Naive B cell (primary cell): Measurements from ENCODE around the gene BBS12. TPM values are rescaled to one million over a fixed set of nuclear protein-coding genes. Genes with fewer than 3 reads are reported as not detected.

Experiments used
- ATAC-seq, 2 donors: fragments of 150-1000 bp; cut with Tn5 transposase; 2 replicates each; pipeline ENCODE4 v1.10.0; 2021; ENCODE audit warnings: low read depth in 2 of 2, mild to moderate bottlenecking in 2 of 2, moderate library complexity in 2 of 2
- DNase-seq: peaks from one replicate; pipeline ENCODE4 v3.0.0; 2022
- H3K27ac Mint-ChIP-seq, 6 donors: one replicate each; pipeline ENCODE4 v1.8.0; 2020 to 2022; ENCODE audit warnings: mild to moderate bottlenecking in 6 of 6, mixed read lengths in 6 of 6, moderate library complexity in 5 of 6, inconsistent platforms in 2 of 6
- H3K27me3 Mint-ChIP-seq, 3 donors: one replicate each; pipeline ENCODE4 v1.8.0; 2021 to 2022; ENCODE audit warnings: mixed read lengths in 3 of 3, mild to moderate bottlenecking in 1 of 3
- H3K36me3 Mint-ChIP-seq, 2 donors: one replicate each; pipeline ENCODE4 v1.8.0; 2020 to 2022; ENCODE audit warnings: mixed read lengths in 2 of 2, inconsistent platforms in 1 of 2, mild to moderate bottlenecking in 1 of 2
- H3K4me1 Mint-ChIP-seq, 3 donors: one replicate each; pipeline ENCODE4 v1.8.0; 2020 to 2022; ENCODE audit warnings: mixed read lengths in 3 of 3, inconsistent platforms in 1 of 3, mild to moderate bottlenecking in 1 of 3, moderate library complexity in 1 of 3
- H3K4me3 Mint-ChIP-seq, 8 donors: one replicate each; pipeline ENCODE4 v1.8.0; 2020 to 2022; ENCODE audit warnings: mild to moderate bottlenecking in 8 of 8, mixed read lengths in 8 of 8, moderate library complexity in 8 of 8, inconsistent platforms in 2 of 8
- H3K9me3 Mint-ChIP-seq, 7 donors: one replicate each; pipeline ENCODE4 v1.8.0; 2020 to 2022; ENCODE audit warnings: mixed read lengths in 7 of 7, mild to moderate bottlenecking in 5 of 7, inconsistent platforms in 2 of 7, moderate library complexity in 1 of 7
- polyA plus RNA-seq, 6 donors: library from polyadenylated mRNA; unstranded; fragments of 300-500 nt; fragmentation: Illumina TruSeq; gene quantifications; one replicate each; pipeline ENCODE4 v1.2.3, GENCODE V29; 2021; ENCODE audit warnings: low read depth in 6 of 6

The BBS12 gene
- polyA plus RNA-seq, 6 donors from 2014 or later: 0.92 to 2.1 (median 1.4) TPM

DNA sequence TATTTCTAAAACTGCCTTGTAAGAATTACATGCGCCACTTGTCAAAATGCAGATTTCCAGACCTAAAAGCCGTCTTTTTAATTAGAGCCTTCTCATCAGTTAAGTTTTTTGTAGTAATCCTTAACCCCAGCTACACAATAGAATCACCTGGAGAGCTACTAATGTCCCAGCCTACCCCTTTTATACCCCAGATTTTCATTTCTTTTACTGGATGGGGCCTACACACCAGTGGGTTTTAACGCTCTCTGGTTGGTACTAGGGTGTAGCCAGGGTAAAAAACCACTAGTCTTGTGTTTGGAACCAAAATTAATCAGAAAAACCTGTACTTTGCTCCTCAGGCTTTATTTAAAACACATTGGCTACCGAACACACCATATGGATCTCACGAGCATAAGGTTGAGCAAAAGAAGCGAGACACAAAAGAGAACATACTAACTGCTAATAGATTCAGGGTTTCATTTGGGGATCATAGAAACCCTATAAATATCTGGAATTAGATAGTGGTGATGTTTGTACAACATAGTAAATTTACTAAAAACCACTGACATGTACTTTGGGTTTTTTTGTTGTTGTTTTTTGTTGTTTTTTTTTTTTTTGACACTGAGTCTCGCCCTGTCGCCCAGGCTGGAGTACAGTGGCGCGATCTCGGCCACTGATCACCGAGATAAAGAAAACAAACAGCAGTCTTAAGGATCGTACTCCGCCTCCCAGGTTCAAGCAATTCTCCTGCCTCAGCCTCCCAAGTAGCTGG is 30.6 kb downstream of the BBS12 start:
- no peak for DNase-seq
- H3K27ac Mint-ChIP-seq: peak overlapping the region in 5 of 6 donors; percentile 31 to 80 (median 56)
- H3K9me3 Mint-ChIP-seq: no peaks in the 10 kb centered on the region
- H3K36me3 Mint-ChIP-seq: no peaks in the 10 kb centered on the region
- no peaks in the 10 kb centered on the region for H3K27me3 Mint-ChIP-seq
- peaks cover 16 to 29% (median 25%) of the 10 kb centered on the region in 3 donors for H3K4me1 Mint-ChIP-seq
- H3K4me3 Mint-ChIP-seq: peak overlapping the region in 7 of 8 donors; percentile 20 to 69 (median 38)
- ATAC-seq: no peak

DNA sequence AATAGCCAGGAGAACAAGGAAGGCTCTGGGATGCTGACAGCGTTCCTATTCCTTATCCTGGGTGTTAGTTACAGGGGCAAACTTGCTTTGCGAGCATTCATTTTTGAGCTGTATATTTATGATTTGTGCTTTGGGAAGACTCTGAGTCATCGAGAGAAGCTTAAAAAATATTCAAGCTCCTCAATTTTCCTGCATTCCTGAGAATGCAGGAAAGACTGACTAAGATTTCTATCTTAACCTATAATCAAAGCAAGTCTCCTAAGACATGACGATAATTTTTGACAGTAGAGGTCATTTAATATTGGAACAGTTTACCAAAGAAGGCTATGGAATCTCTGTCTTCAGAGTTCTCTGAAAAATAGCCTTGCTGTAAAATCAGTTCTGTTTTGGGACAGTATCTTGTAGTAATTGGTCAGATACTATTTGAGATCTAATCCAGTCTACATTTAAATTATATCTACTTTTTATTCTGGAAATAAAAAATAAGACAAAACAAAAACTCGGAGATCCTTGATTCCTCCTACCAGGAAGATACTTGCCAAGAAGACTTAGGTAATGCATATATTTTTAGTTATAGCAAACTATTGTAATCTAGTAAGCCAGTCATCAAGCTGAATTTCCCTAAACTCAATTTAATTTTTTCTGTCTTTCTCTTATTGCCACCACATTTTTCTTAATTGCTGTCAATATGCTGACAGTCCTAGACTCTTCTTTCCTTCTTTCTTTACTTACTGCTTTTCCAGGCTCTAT is 31.7 kb downstream of the BBS12 start:
- no peak for ATAC-seq
- no peak overlapping the region for H3K4me3 Mint-ChIP-seq
- DNase-seq: no peak
- H3K9me3 Mint-ChIP-seq: no peaks in the 10 kb centered on the region
- no peaks in the 10 kb centered on the region for H3K27me3 Mint-ChIP-seq
- H3K36me3 Mint-ChIP-seq: no peaks in the 10 kb centered on the region
- H3K27ac Mint-ChIP-seq: peak overlapping the region in 2 of 6 donors; percentile 21 to 51
- H3K4me1 Mint-ChIP-seq: peaks cover 16 to 29% (median 24%) of the 10 kb centered on the region in 3 donors

- H3K4me3 Mint-ChIP-seq: no peak overlapping the region
- H3K9me3 Mint-ChIP-seq: no peaks in the 10 kb centered on the region
Measured at GRCh38 chr4:122764821-122765215, 32.3 kb downstream of the BBS12 start.

GRCh38 chr4:122765692-122766352 is 33.3 kb downstream of the BBS12 start:
- Mint-ChIP-seq H3K27me3 (no peaks in the 10 kb centered on the region), H3K36me3 (no peaks in the 10 kb centered on the region), H3K9me3 (no peaks in the 10 kb centered on the region), H3K4me3 (no peak overlapping the region), H3K4me1 (peaks cover 16 to 29% (median 16%) of the 10 kb centered on the region in 3 donors), H3K27ac (peak overlapping the region in 1 of 6 donors; percentile 58)
- no peak for DNase-seq
- ATAC-seq: no peak

More at GRCh38 chr4:122764821-122765215, 32.3 kb downstream of the BBS12 start:
- ATAC-seq (no peak), DNase-seq (no peak)
- no peaks in the 10 kb centered on the region for H3K36me3 Mint-ChIP-seq
- peak overlapping the region in 2 of 6 donors; percentile 21 to 51 for H3K27ac Mint-ChIP-seq
- H3K4me1 Mint-ChIP-seq: peaks cover 16 to 29% (median 18%) of the 10 kb centered on the region in 3 donors
- no peaks in the 10 kb centered on the region for H3K27me3 Mint-ChIP-seq

GRCh38 chr4:122766353-122766705 is 33.8 kb downstream of the BBS12 start:
- ATAC-seq: no peak
- H3K27ac Mint-ChIP-seq: peak overlapping the region in 1 of 6 donors; percentile 39
- no peaks in the 10 kb centered on the region for H3K36me3 Mint-ChIP-seq
- no peak for DNase-seq
- H3K27me3 Mint-ChIP-seq: no peaks in the 10 kb centered on the region
- peaks cover 16 to 27% (median 16%) of the 10 kb centered on the region in 3 donors for H3K4me1 Mint-ChIP-seq
- no peaks in the 10 kb centered on the region for H3K9me3 Mint-ChIP-seq
- H3K4me3 Mint-ChIP-seq: no peak overlapping the region

DNA sequence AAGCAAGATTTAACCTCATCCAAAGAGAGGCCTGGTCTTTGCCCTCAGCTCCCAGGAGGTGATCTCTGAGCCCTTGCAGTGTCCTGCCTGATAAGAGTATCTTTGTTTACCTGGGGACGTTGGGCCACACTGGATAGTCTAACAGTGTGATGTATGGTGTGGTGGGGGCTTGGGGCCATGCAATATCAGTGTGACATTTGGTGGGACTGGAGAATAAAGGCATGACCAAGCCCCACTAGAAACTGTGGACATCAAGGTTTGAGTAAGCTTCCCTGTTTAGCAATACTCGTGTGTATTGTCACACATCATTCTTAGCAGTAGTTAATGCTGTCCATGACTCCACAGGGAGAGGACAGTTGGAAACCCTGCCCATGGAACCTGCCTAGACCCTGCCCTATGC is 34.4 kb downstream of the BBS12 start:
- Mint-ChIP-seq H3K9me3 (no peaks in the 10 kb centered on the region), H3K36me3 (no peaks in the 10 kb centered on the region), H3K4me3 (no peak overlapping the region), H3K27me3 (no peaks in the 10 kb centered on the region), H3K27ac (peak overlapping the region in 1 of 6 donors; percentile 44), H3K4me1 (peaks cover 16 to 24% (median 16%) of the 10 kb centered on the region in 3 donors)
- no peak for ATAC-seq
- no peak for DNase-seq

GRCh38 chr4:122771724-122772123 is 39.2 kb downstream of the BBS12 start:
- Mint-ChIP-seq H3K4me3 (no peak overlapping the region), H3K9me3 (no peaks in the 10 kb centered on the region), H3K27ac (no peak overlapping the region), H3K27me3 (no peaks in the 10 kb centered on the region), H3K4me1 (no peaks in the 10 kb centered on the region), H3K36me3 (no peaks in the 10 kb centered on the region)
- ATAC-seq: no peak
- DNase-seq: no peak

DNA sequence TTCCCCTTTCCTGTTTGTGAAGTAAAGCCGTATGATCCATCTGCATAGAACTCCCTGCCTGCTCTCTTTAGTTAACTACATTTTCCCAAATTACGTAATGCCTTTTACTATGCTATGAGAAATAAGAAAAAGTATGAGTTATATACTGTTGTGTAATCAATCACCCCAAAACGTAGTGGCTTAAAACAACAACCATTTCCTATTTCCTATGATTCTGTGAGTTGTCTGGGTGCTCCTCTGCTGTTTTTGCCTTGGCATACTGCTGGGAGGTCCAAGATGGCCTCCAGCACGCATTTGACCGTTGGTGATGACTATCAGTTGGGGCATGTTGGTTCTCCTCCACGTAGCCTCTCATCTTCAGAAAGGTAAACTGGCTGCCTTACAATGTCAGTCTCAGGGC is 39.8 kb downstream of the BBS12 start:
- no peaks in the 10 kb centered on the region for H3K36me3 Mint-ChIP-seq
- H3K27ac Mint-ChIP-seq: peak overlapping the region in 1 of 6 donors; percentile 1
- ATAC-seq: no peak
- H3K9me3 Mint-ChIP-seq: no peaks in the 10 kb centered on the region
- H3K27me3 Mint-ChIP-seq: no peaks in the 10 kb centered on the region
- H3K4me1 Mint-ChIP-seq: no peaks in the 10 kb centered on the region
- no peak for DNase-seq
- no peak overlapping the region for H3K4me3 Mint-ChIP-seq

GRCh38 chr4:122772986-122773385 is 40.5 kb downstream of the BBS12 start:
- no peaks in the 10 kb centered on the region for H3K9me3 Mint-ChIP-seq
- no peaks in the 10 kb centered on the region for H3K27me3 Mint-ChIP-seq
- no peak for DNase-seq
- H3K4me3 Mint-ChIP-seq: no peak overlapping the region
- H3K27ac Mint-ChIP-seq: no peak overlapping the region
- no peak for ATAC-seq
- H3K4me1 Mint-ChIP-seq: no peaks in the 10 kb centered on the region
- no peaks in the 10 kb centered on the region for H3K36me3 Mint-ChIP-seq

DNA sequence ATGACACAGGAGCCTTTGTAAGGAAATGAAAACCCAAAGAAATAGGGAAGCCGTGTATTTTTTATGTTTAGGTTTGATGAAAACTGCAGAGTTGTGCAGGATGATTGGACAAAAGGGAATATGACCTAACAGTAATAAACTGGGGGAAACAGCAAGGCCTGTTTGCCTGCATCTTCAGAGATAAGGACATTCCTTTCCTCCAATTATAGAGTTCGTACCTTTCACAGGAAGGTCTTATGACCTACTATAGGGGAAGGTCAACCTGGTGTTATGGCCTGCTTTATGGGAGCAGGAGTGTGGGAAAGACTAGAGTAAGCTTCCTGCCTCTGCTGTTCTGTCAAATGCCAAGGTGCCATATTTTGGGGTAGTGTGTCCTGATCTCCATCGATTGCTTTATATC is 42.5 kb downstream of the BBS12 start:
- Mint-ChIP-seq H3K36me3 (no peaks in the 10 kb centered on the region), H3K4me3 (no peak overlapping the region), H3K27ac (no peak overlapping the region), H3K4me1 (no peaks in the 10 kb centered on the region), H3K9me3 (no peaks in the 10 kb centered on the region), H3K27me3 (no peaks in the 10 kb centered on the region)
- no peak for DNase-seq
- ATAC-seq: no peak

DNA sequence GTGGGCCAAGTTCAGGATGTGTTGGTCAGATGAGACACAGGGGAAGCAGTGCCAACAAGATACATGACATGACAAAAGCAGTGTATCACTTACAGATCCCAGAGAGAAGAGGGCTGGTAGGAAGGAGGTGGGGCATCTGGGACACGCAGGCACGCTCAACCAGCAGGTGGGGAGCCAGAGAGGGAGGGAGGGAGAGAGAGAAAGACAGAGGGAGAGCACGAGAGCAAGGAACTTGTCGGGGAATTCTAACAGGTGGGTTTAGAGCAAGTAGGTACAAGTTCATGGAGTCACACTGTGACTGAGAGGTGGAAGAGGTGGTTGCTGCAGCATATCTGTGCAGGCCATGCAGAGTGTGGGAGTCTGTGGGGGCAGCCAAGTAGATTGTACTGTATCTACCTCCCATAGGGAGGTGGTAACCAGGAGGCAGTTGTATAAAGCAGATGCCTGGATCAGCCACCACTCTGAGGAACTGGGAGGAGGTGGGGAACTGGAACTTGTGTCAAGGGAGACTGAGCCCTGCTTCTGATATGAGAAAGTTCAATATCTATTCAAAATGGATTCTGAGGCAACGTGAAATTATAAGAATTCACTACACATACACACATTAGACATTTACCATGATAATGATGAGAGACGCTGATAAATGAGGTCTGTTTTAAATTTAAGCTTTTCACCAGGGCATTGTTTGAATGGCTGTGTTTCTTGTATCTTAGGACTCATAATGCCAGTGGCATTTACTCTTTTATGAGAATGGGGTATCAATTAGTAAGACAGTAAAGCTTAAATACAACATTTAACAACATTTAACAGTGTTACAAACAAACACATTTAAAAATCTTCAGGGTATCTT is 43.7 kb downstream of the BBS12 start:
- peak overlapping the region in 1 of 6 donors; percentile 17 for H3K27ac Mint-ChIP-seq
- ATAC-seq: no peak
- no peak for DNase-seq
- no peaks in the 10 kb centered on the region for H3K9me3 Mint-ChIP-seq
- H3K36me3 Mint-ChIP-seq: no peaks in the 10 kb centered on the region
- no peak overlapping the region for H3K4me3 Mint-ChIP-seq
- H3K27me3 Mint-ChIP-seq: no peaks in the 10 kb centered on the region
- no peaks in the 10 kb centered on the region for H3K4me1 Mint-ChIP-seq

DNA sequence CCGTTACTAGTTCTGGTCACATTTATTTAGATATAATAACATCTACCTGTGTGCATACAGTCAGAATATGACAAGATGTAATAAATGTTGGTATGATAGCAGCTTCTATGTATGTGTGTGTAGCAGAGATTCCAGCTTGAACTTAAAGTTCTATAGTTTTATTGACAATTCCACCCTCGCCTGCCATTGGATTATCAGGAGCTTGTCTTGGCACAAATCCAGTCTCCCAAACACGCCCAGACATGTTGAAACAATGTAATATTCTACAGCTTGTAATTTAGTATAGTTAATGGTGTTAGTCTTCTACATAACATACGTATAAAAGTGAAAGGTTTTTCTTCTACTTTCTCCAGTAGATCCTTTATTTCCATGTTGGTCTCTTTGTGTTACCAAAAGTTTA is 44.4 kb downstream of the BBS12 start:
- Mint-ChIP-seq H3K4me3 (no peak overlapping the region), H3K36me3 (no peaks in the 10 kb centered on the region), H3K9me3 (no peaks in the 10 kb centered on the region), H3K27me3 (peaks cover 0 to 5% (median 5%) of the 10 kb centered on the region in 3 donors), H3K27ac (no peak overlapping the region), H3K4me1 (no peaks in the 10 kb centered on the region)
- DNase-seq (no peak), ATAC-seq (no peak)
